H1 (cell line): ENCODE results near the gene FOXL3. TPM values are rescaled to one million over a fixed set of nuclear protein-coding genes. Genes with fewer than 3 reads are reported as not detected.
A peak's percentile ranks its signal among the peaks of the same experiment; 100 is the strongest.

Source experiments
- CTCF ChIA-PET: fragments of 300-600 bp; sonication (Branson Sonifier 250); formaldehyde crosslinking; loops from one replicate; lab custom pipeline; 2021; ENCODE audit not compliant: partially characterized antibody; lab: Charles Lee
- POLR2A ChIA-PET: fragments of 300-600 bp; sonication (Branson Sonifier 250); formaldehyde crosslinking; loops from one replicate; lab custom pipeline; 2021; ENCODE audit warnings: inconsistent platforms; ENCODE audit not compliant: partially characterized antibody; lab: Charles Lee
- DNase-seq, 2 experiments: peaks; one replicate each; pipeline versions ENCODE4 v3.0.0 to v3.0.0-alpha.2; 2010 to 2022; ENCODE audit warnings: low spot score in 2 of 2, low read depth in 1 of 2, mixed read lengths in 1 of 2
- FAIRE-seq: peaks from 2 replicates; lab custom pipeline; 2011; peaks lifted over from hg19 to GRCh38; lab: Jason Lieb, UNC
- H2AFZ ChIP-seq: 2 replicates; pipeline ENCODE4 v1.8.1; 2012; ENCODE audit warnings: low read length, inconsistent platforms
- H2AK5ac ChIP-seq: 2 replicates; pipeline ENCODE4 v1.6.1; 2013; ENCODE audit warnings: low read depth, low read length
- H2BK120ac ChIP-seq: replicated peaks from 2 replicates; pipeline ENCODE3; 2013; ENCODE audit warnings: low read depth, low read length, inconsistent platforms
- H2BK12ac ChIP-seq: 2 replicates; pipeline ENCODE4 v1.6.1; 2013; ENCODE audit warnings: low read depth, low read length
- H2BK15ac ChIP-seq: 2 replicates; pipeline ENCODE4 v1.6.1; 2013; ENCODE audit warnings: low read length
- H2BK20ac ChIP-seq: 2 replicates; pipeline ENCODE4 v1.6.1; 2013; ENCODE audit warnings: low read length
- H2BK5ac ChIP-seq: 2 replicates; pipeline ENCODE4 v1.6.1; 2013; ENCODE audit warnings: low read depth, low read length
- H3K14ac ChIP-seq: 2 replicates; pipeline ENCODE4 v1.6.1; 2013; ENCODE audit warnings: inconsistent platforms; ENCODE audit not compliant: insufficient read length
- H3K18ac ChIP-seq: 2 replicates; pipeline ENCODE4 v1.6.1; 2013; ENCODE audit warnings: low read length; ENCODE audit errors: extremely low read depth
- H3K23ac ChIP-seq: 2 replicates; pipeline ENCODE4 v1.6.1; 2013; ENCODE audit warnings: inconsistent platforms; ENCODE audit not compliant: insufficient read length
- H3K23me2 ChIP-seq: 2 replicates; pipeline ENCODE4 v1.6.1; 2013; ENCODE audit warnings: low read depth, low read length
- H3K27ac ChIP-seq: 2 replicates; pipeline ENCODE4 v1.6.1; 2011; ENCODE audit warnings: low read depth, low read length, inconsistent platforms
- H3K27me3 ChIP-seq, 4 experiments: replicated peaks in 1 of 4; 1 replicate in 1 of 4; 2 replicates in 3 of 4; pipeline versions ENCODE4 v1.6.1 to v1.8.1; 2011 to 2013; ENCODE audit warnings: low read length in 3 of 4, mild to moderate bottlenecking in 3 of 4, inconsistent platforms in 2 of 4, mixed read lengths in 2 of 4, moderate library complexity in 1 of 4; ENCODE audit not compliant: control insufficient read depth in 3 of 4, insufficient read depth in 3 of 4; ENCODE audit errors: extremely low read depth in 1 of 4
- H3K36me3 ChIP-seq, 4 experiments: 2 replicates each; pipeline versions ENCODE4 v1.6.1 to v1.8.1; 2011 to 2013; ENCODE audit warnings: mild to moderate bottlenecking in 4 of 4, low read length in 3 of 4, moderate library complexity in 2 of 4, control low read depth in 1 of 4, inconsistent platforms in 1 of 4; ENCODE audit not compliant: insufficient read depth in 4 of 4, control insufficient read depth in 2 of 4
- H3K4ac ChIP-seq: replicated peaks from 2 replicates; pipeline ENCODE3; 2013; ENCODE audit warnings: low read length, low read depth, mixed read lengths, inconsistent platforms; ENCODE audit not compliant: insufficient read length
- H3K4me1 ChIP-seq, 4 experiments: replicated peaks in 1 of 4; 1 replicate in 1 of 4; 2 replicates in 3 of 4; pipeline versions ENCODE4 v1.6.1 to v1.8.1; 2011 to 2013; ENCODE audit warnings: low read length in 3 of 4, inconsistent platforms in 2 of 4, mixed read lengths in 1 of 4; ENCODE audit not compliant: insufficient read depth in 4 of 4, control insufficient read depth in 3 of 4
- H3K4me2 ChIP-seq, 2 experiments: 2 replicates each; pipeline versions ENCODE4 v1.6.1 to v1.8.1; 2011 to 2013; ENCODE audit warnings: low read depth in 2 of 2, low read length in 2 of 2, control low read depth in 1 of 2, inconsistent platforms in 1 of 2, mild to moderate bottlenecking in 1 of 2; ENCODE audit not compliant: insufficient read depth in 1 of 2
- H3K4me3 ChIP-seq, 4 experiments: fragments of 200-600, 300-600 bp in 1 of 4; sonication (generic), shearing (Covaris generic), sonication (Bioruptor Twin) in 1 of 4; 2 replicates each; pipeline versions ENCODE4 v1.5.1 to v1.8.1; 2011 to 2016; ENCODE audit warnings: low read length in 4 of 4, low read depth in 3 of 4, control low read depth in 2 of 4, inconsistent platforms in 2 of 4, mild to moderate bottlenecking in 2 of 4, mixed read lengths in 1 of 4, moderate library complexity in 1 of 4; ENCODE audit not compliant: insufficient read depth in 2 of 4; ENCODE audit errors: extremely low read depth in 1 of 4
- H3K56ac ChIP-seq: replicated peaks from 2 replicates; pipeline ENCODE3; 2013; ENCODE audit warnings: low read depth, mild to moderate bottlenecking, mixed read lengths, low read length, inconsistent platforms; ENCODE audit not compliant: insufficient read length
- H3K79me1 ChIP-seq: 2 replicates; pipeline ENCODE4 v1.6.1; 2013; ENCODE audit warnings: low read depth, low read length, control low read depth
- H3K79me2 ChIP-seq, 2 experiments: 2 replicates each; pipeline versions ENCODE4 v1.6.1 to v1.8.1; 2012 to 2013; ENCODE audit warnings: low read length in 2 of 2, mild to moderate bottlenecking in 2 of 2, inconsistent platforms in 1 of 2; ENCODE audit not compliant: insufficient read depth in 2 of 2, control insufficient read depth in 1 of 2
- H3K9ac ChIP-seq, 4 experiments: replicated peaks in 1 of 4; 1 replicate in 1 of 4; 2 replicates in 3 of 4; pipeline versions ENCODE4 v1.6.1 to v1.8.1; 2011 to 2013; ENCODE audit warnings: low read depth in 3 of 4, low read length in 3 of 4, control low read depth in 2 of 4, mild to moderate bottlenecking in 2 of 4, moderate library complexity in 2 of 4, inconsistent platforms in 1 of 4; ENCODE audit errors: extremely low read depth in 1 of 4
- H3K9me3 ChIP-seq, 2 experiments: 2 replicates each; pipeline versions ENCODE4 v1.6.1 to v1.8.1; 2012 to 2013; ENCODE audit warnings: mild to moderate bottlenecking in 2 of 2, moderate library complexity in 2 of 2, control low read depth in 1 of 2, inconsistent platforms in 1 of 2, low read depth in 1 of 2, low read length in 1 of 2, mixed read lengths in 1 of 2; ENCODE audit not compliant: insufficient read depth in 2 of 2
- H4K20me1 ChIP-seq, 2 experiments: replicated peaks in 1 of 2; 2 replicates each; pipeline versions ENCODE3 to v1.8.1; 2011 to 2013; ENCODE audit warnings: inconsistent platforms in 2 of 2, low read length in 2 of 2, mild to moderate bottlenecking in 1 of 2; ENCODE audit not compliant: insufficient read depth in 2 of 2, control insufficient read depth in 1 of 2
- H4K5ac ChIP-seq: 2 replicates; pipeline ENCODE4 v1.6.1; 2013; ENCODE audit warnings: low read length, low read depth, mixed read lengths, inconsistent platforms; ENCODE audit not compliant: insufficient read length
- H4K8ac ChIP-seq: 2 replicates; pipeline ENCODE4 v1.8.0; 2013; ENCODE audit warnings: mild to moderate bottlenecking, moderate library complexity, low read length, inconsistent platforms; ENCODE audit not compliant: insufficient read depth; ENCODE audit errors: extremely low read depth
- H4K91ac ChIP-seq: replicated peaks from 2 replicates; pipeline ENCODE3; 2013; ENCODE audit warnings: low read length, mixed read lengths, inconsistent platforms; ENCODE audit not compliant: insufficient read length
- EGR1 ChIP-seq: IDR thresholded peaks from 2 replicates; pipeline ENCODE4 v1.6.1; 2011; ENCODE audit warnings: low read depth, low read length, borderline replicate concordance
- GTF2F1 ChIP-seq: IDR thresholded peaks from 2 replicates; pipeline ENCODE4 v1.6.1; 2012; ENCODE audit warnings: low read depth, low read length, improper control_type of control experiment, borderline replicate concordance
- JUND ChIP-seq: IDR thresholded peaks from 2 replicates; pipeline ENCODE4 v1.6.1; 2011; ENCODE audit warnings: mild to moderate bottlenecking, improper control_type of control experiment, low read length
- KDM5A ChIP-seq: fragments of 200-600 bp; IDR thresholded peaks from 2 replicates; pipeline ENCODE4 v1.7.1; 2012; ENCODE audit warnings: mild to moderate bottlenecking, low read length, inconsistent platforms, mixed read lengths
- MAFK ChIP-seq: IDR thresholded peaks from 2 replicates; pipeline ENCODE4 v1.6.1; 2012; ENCODE audit warnings: low read depth, mild to moderate bottlenecking, improper control_type of control experiment, low read length
- POLR2AphosphoS5 ChIP-seq: IDR thresholded peaks from 2 replicates; pipeline ENCODE4 v1.6.1; 2011; ENCODE audit warnings: low read depth, low read length
- RBBP5 ChIP-seq: IDR thresholded peaks from 2 replicates; pipeline ENCODE4 v1.7.1; 2012; ENCODE audit warnings: low read depth, mild to moderate bottlenecking, inconsistent platforms, low read length, moderate library complexity, borderline replicate concordance
- SAP30 ChIP-seq: fragments of 300-600 bp; sonication (generic); IDR thresholded peaks from 2 replicates; pipeline ENCODE4 v1.7.1; 2012; ENCODE audit warnings: low read length, moderate library complexity, mild to moderate bottlenecking, inconsistent platforms; ENCODE audit not compliant: insufficient read depth, insufficient replicate concordance
- SIRT6 ChIP-seq: IDR thresholded peaks from one replicate; pipeline ENCODE4 v1.7.1; 2012; ENCODE audit warnings: low read length, inconsistent platforms
- TBP ChIP-seq: IDR thresholded peaks from 2 replicates; pipeline ENCODE4 v1.6.1; 2011; ENCODE audit warnings: low read depth, low read length, improper control_type of control experiment
- ZNF274 ChIP-seq: IDR thresholded peaks from 2 replicates; pipeline ENCODE4 v1.7.0; 2012; ENCODE audit warnings: low read length, borderline replicate concordance; ENCODE audit errors: extremely low read depth
- WGBS, 2 experiments: shearing (Covaris generic) in 1 of 2; methylation state at CpG; one replicate each; pipeline versions ENCODE4 v1.1.6 to v1.1.7; 2013 to 2015; ENCODE audit warnings: low lambda C conversion rate in 2 of 2, mixed read lengths in 2 of 2, inconsistent platforms in 1 of 2, low coverage in 1 of 2, missing lambda C conversion rate in 1 of 2; ENCODE audit not compliant: insufficient replicate concordance in 2 of 2, insufficient coverage in 1 of 2, insufficient read length in 1 of 2; ENCODE audit errors: extremely low coverage in 1 of 2, missing lambda C conversion rate in 1 of 2; 5-methylcytosine and 5-hydroxymethylcytosine counted together
- polyA plus RNA-seq, 7 experiments: library from polyadenylated mRNA; depleted of rRNA in 3 of 7; stranded (reverse) in 5 of 7; unstranded in 2 of 7; fragments of >200 nt in 5 of 7; fragments of 200-250 nt in 2 of 7; gene quantifications; 1 replicate in 5 of 7; 2 replicates in 1 of 7; 4 replicates in 1 of 7; pipeline versions ENCODE4 v1.2.1 to v1.2.3, GENCODE V29; 2011 to 2013; ENCODE audit warnings: missing spikeins in 2 of 7, mixed read lengths in 2 of 7
- total RNA-seq: library from RNA; stranded (reverse); fragmentation: NEBNext Ultra II Directional; extraction: Animal tissue kit (Norgen Biotek cat#: 25700); gene quantifications from 2 replicates; pipeline ENCODE4 v1.2.1, GENCODE V29; 2021

FOXL3 gene
- total and polyA plus RNA-seq, 2 of the 8 experiments (the other 6 are each of a cell fraction or from before 2014, with no cell fraction given) = not detected

DNA sequence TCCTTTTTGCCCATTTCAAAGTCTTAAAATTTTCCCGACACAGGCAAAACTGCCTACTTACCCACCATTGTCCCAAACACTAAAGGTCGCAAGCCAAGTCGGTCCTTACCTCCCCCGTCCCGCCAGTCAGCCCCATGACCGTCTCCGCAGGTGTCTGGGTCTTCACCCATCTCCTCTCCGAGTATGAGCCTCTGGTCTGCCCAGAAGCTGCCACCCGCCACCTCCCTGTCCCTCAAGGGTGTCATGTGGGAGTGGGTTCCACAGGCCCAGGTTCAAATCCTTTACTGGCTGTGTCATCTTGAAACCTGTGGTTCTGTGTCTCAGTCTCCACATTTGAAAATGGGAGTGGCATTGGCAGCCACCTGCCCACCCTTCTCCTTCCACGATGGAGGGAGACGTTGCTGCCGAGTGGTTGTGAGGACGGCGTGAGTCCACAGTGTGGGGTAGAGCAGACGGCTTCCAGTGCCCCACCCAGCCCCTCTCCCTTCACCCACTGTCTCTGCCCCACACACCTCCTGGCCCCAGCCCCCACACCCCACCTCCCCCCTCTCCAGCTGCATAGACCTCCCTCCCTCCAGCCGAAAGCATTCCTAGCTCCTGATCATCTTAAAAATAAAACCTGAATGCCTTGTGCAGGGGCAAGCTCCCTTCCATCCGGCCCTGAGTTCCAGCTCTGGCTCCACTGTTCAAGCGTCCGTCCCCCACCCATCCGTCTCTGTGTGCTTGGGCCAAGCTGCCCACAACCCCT lies 35.3 kb downstream of the FOXL3 start:
- H2BK12ac ChIP-seq = no peak overlapping the region
- H2BK20ac ChIP-seq = no peak overlapping the region
- H3K27ac ChIP-seq = no peak overlapping the region
- no peaks in the 10 kb centered on the region; the same call in 1 of the 2 replicates for H3K79me1 ChIP-seq
- 92% methylated on average over 18 of the region's 20 CpGs; no CpG with 5 or more reads in 1 of the 2 experiments for WGBS, 2 experiments
- H3K27me3 ChIP-seq = peaks cover 0 to 2% (median under 1%) of the 10 kb centered on the region in 4 experiments; a peak in 1 of 7 replicates
- H4K91ac ChIP-seq = no peak overlapping the region
- H3K9ac ChIP-seq = no peak overlapping the region
- no peak overlapping the region for H3K14ac ChIP-seq
- FAIRE-seq = no peak
- H3K79me2 ChIP-seq = no peaks in the 10 kb centered on the region
- H3K18ac ChIP-seq = no peak overlapping the region
- no peak overlapping the region for H2BK120ac ChIP-seq
- H3K9me3 ChIP-seq = peaks cover 4 to 5% of the 10 kb centered on the region in 2 experiments; a peak in 1 of 4 replicates
- no peaks in the 10 kb centered on the region for H3K23me2 ChIP-seq
- no peak overlapping the region for H2AK5ac ChIP-seq
- no peak overlapping the region for H2BK5ac ChIP-seq
- no peak overlapping the region for H2AFZ ChIP-seq
- no peaks in the 10 kb centered on the region for H3K36me3 ChIP-seq
- no peak overlapping the region for H3K4me3 ChIP-seq
- H3K4me2 ChIP-seq = no peak overlapping the region
- no peak overlapping the region for H3K23ac ChIP-seq
- no peak for DNase-seq
- no peak overlapping the region for H2BK15ac ChIP-seq
- H3K4me1 ChIP-seq = peaks cover 0 to 6% (median 1%) of the 10 kb centered on the region in 4 experiments; a peak in 4 of 7 replicates
- H4K20me1 ChIP-seq = no peaks in the 10 kb centered on the region
- no peak overlapping the region for H3K4ac ChIP-seq
- H4K8ac ChIP-seq = peak overlapping the region; percentile 54; the same call in 1 of the 2 replicates
- H3K56ac ChIP-seq = no peak overlapping the region
- POLR2A ChIA-PET = no interaction called here
- CTCF ChIA-PET = interaction anchor here (1.2 kb wide), 1 partner anchor 10 kb away, joined by 3 read pairs; no protein-coding TSS in a partner anchor
- H4K5ac ChIP-seq = no peak overlapping the region
- TF ChIP-seq SAP30 (no peak), JUND (no peak), RBBP5 (no peak), TBP (no peak), MAFK (no peak), KDM5A (no peak), EGR1 (no peak), GTF2F1 (no peak), SIRT6 (no peak), ZNF274 (no peak), POLR2AphosphoS5 (no peak)
